GM12891 (cell line): Measurements from ENCODE around the gene TRDMT1.

ENCODE experiments used
- PAX5 ChIP-seq: IDR thresholded peaks from 2 replicates; pipeline ENCODE4 v1.6.1; 2011; ENCODE audit warnings: low read length, moderate library complexity, mild to moderate bottlenecking; ENCODE audit not compliant: insufficient read depth, severe bottlenecking
- POLR2A ChIP-seq: IDR thresholded peaks from 2 replicates; pipeline ENCODE4 v1.6.1; 2011; ENCODE audit warnings: low read depth, low read length, control low read depth
- POLR2AphosphoS5 ChIP-seq: IDR thresholded peaks from 2 replicates; pipeline ENCODE4 v1.6.1; 2011; ENCODE audit warnings: low read depth, low read length, control low read depth
- SPI1 ChIP-seq: IDR thresholded peaks from 2 replicates; pipeline ENCODE4 v1.6.1; 2011; ENCODE audit warnings: low read depth, low read length, control low read depth
- TAF1 ChIP-seq: IDR thresholded peaks from 2 replicates; pipeline ENCODE4 v1.6.1; 2011; ENCODE audit warnings: low read depth, low read length, control low read depth

DNA sequence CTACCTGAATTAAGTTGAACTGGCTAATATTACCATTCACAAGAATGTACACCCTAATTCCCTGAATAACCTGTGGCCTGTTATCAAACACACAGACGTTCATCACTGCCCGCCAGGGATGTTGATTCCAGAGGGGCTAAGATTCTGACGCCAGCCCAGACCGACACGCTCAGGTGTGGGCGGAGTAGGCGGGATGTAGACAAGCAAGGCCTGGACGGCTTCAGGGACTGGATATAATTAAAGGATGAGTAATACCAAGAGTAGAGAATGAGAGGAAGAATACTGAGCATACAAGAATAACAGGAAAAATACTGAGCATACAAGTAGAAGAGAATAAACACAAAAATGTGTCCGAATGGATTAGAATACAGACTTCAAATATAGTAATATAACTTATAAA lies 100.9 kb downstream of the TRDMT1 start:
- TF ChIP-seq TAF1: no peak
- TF ChIP-seq POLR2A: no peak
- no peak for TF ChIP-seq POLR2AphosphoS5
- no peak for TF ChIP-seq SPI1
- no peak for TF ChIP-seq PAX5
